ENCODE data around the gene CTTNBP2. TPM values are rescaled to one million over a fixed set of nuclear protein-coding genes. Genes with fewer than 3 reads are reported as not detected.

Gene CTTNBP2
- total and polyA plus RNA-seq, 2 donors (not counting 1 experiment from before 2014, with no cell fraction given) = 0.04 to 0.27 TPM

- H3K79me2 ChIP-seq (ENCODE audit: control insufficient read depth, insufficient read depth, low read length) = no peaks in the 10 kb centered on the region
- Mint-ChIP-seq H3K4me1 (no peaks in the 10 kb centered on the region), H3K4me3 (no peak overlapping the region), H3K27ac (no peak overlapping the region), H3K9me3 (ENCODE audit: insufficient read depth) (no peaks in the 10 kb centered on the region), H3K27me3 (no peaks in the 10 kb centered on the region)
- TF ChIP-seq EZH2 (IDR thresholded peaks at IDR 0.05; ENCODE audit: borderline replicate concordance, insufficient read depth, low read depth, low read length, poor library complexity, severe bottlenecking) (no peak), CTCF (IDR thresholded peaks at IDR 0.05) (no peak)
- DNase-seq = no peak
- POLR2A ChIA-PET = no interaction called here
- ATAC-seq (ENCODE audit: low read depth) = no peak
- no peaks in the 10 kb centered on the region for H3K9me3 ChIP-seq (ENCODE audit: control extremely low read depth in 1 of 3, control insufficient read depth in 2 of 3, insufficient read depth in 1 of 3, low read length in 2 of 3)
- no peak overlapping the region for H3K9ac ChIP-seq (ENCODE audit: low read length)
- H3K36me3 ChIP-seq (replicated peaks in 1 of 2; ENCODE audit: control extremely low read depth in 1 of 2, control insufficient read depth in 1 of 2, extremely low read depth in 1 of 2, insufficient read depth in 2 of 2, low read length in 1 of 2) = no peaks in the 10 kb centered on the region
- H3K4me2 ChIP-seq (replicated peaks; ENCODE audit: low read depth, low read length, poor library complexity, severe bottlenecking) = no peak overlapping the region
- H3K4me1 ChIP-seq (ENCODE audit: control insufficient read depth in 2 of 2, insufficient read depth in 2 of 2, low read length in 2 of 2) = no peaks in the 10 kb centered on the region
- no peak overlapping the region for H3K4me3 ChIP-seq (ENCODE audit: control extremely low read depth in 1 of 5, extremely low read depth in 1 of 5, insufficient read depth in 1 of 5, low read depth in 2 of 5, low read length in 4 of 5)
- H3K27ac ChIP-seq (ENCODE audit: low read length in 2 of 2) = no peak overlapping the region
- no peaks in the 10 kb centered on the region for H3K27me3 ChIP-seq (replicated peaks in 1 of 4; ENCODE audit: control extremely low read depth in 1 of 4, control insufficient read depth in 3 of 4, insufficient read depth in 4 of 4, low read length in 3 of 4)
- CTCF ChIA-PET = interaction anchor here (0.6 kb wide), 1 partner anchor 119 kb away, joined by 3 read pairs; no protein-coding TSS in a partner anchor
- intact Hi-C loops (cut with micrococcal nuclease) = no loop called here
- H4K20me1 ChIP-seq (ENCODE audit: control insufficient read depth, insufficient read depth, low read length, poor library complexity, severe bottlenecking) = no peaks in the 10 kb centered on the region
- H2AFZ ChIP-seq (ENCODE audit: insufficient read depth, low read depth, low read length, poor library complexity, severe bottlenecking) = no peak overlapping the region
Measured at GRCh38 chr7:117685795-117686194, 187.4 kb downstream of the CTTNBP2 start.

- no peaks in the 10 kb centered on the region for H3K4me1 ChIP-seq (ENCODE audit: control insufficient read depth in 2 of 2, insufficient read depth in 2 of 2, low read length in 2 of 2)
- no peak for TF ChIP-seq CTCF (IDR thresholded peaks at IDR 0.05)
- TF ChIP-seq EZH2 (IDR thresholded peaks at IDR 0.05; ENCODE audit: borderline replicate concordance, insufficient read depth, low read depth, low read length, poor library complexity, severe bottlenecking) = no peak
- H3K4me2 ChIP-seq (replicated peaks; ENCODE audit: low read depth, low read length, poor library complexity, severe bottlenecking) = no peak overlapping the region
- no peaks in the 10 kb centered on the region for H3K27me3 Mint-ChIP-seq
- ChIA-PET CTCF (no interaction called here), POLR2A (no interaction called here)
- intact Hi-C loops (cut with micrococcal nuclease) = no loop called here
- 78% methylated on average over 2 of the region's 8 CpGs for WGBS (ENCODE audit: insufficient coverage)
- no peak overlapping the region for H3K9ac ChIP-seq (ENCODE audit: low read length)
- no peak overlapping the region for H3K27ac Mint-ChIP-seq
- H3K4me3 ChIP-seq (ENCODE audit: control extremely low read depth in 1 of 5, extremely low read depth in 1 of 5, insufficient read depth in 1 of 5, low read depth in 2 of 5, low read length in 4 of 5) = no peak overlapping the region
- H3K36me3 ChIP-seq (replicated peaks in 1 of 2; ENCODE audit: control extremely low read depth in 1 of 2, control insufficient read depth in 1 of 2, extremely low read depth in 1 of 2, insufficient read depth in 2 of 2, low read length in 1 of 2) = no peaks in the 10 kb centered on the region
- no peak overlapping the region for H3K27ac ChIP-seq (ENCODE audit: low read length in 2 of 2)
- H3K9me3 Mint-ChIP-seq (ENCODE audit: insufficient read depth) = no peaks in the 10 kb centered on the region
- H3K27me3 ChIP-seq (replicated peaks in 1 of 4; ENCODE audit: control extremely low read depth in 1 of 4, control insufficient read depth in 3 of 4, insufficient read depth in 4 of 4, low read length in 3 of 4) = no peaks in the 10 kb centered on the region
- DNase-seq (no peak), ATAC-seq (ENCODE audit: low read depth) (no peak)
- H3K79me2 ChIP-seq (ENCODE audit: control insufficient read depth, insufficient read depth, low read length) = no peaks in the 10 kb centered on the region
- H3K9me3 ChIP-seq (ENCODE audit: control extremely low read depth in 1 of 3, control insufficient read depth in 2 of 3, insufficient read depth in 1 of 3, low read length in 2 of 3) = no peaks in the 10 kb centered on the region
- no peak overlapping the region for H3K4me3 Mint-ChIP-seq
- H2AFZ ChIP-seq (ENCODE audit: insufficient read depth, low read depth, low read length, poor library complexity, severe bottlenecking) = no peak overlapping the region
- H4K20me1 ChIP-seq (ENCODE audit: control insufficient read depth, insufficient read depth, low read length, poor library complexity, severe bottlenecking) = no peaks in the 10 kb centered on the region
- H3K4me1 Mint-ChIP-seq = no peaks in the 10 kb centered on the region
Measured at GRCh38 chr7:117683430-117684175, 189.6 kb downstream of the CTTNBP2 start.
